Measurements from ENCODE around the gene SGCD. TPM values are rescaled to one million over a fixed set of nuclear protein-coding genes. Genes with fewer than 3 reads are reported as not detected.

Gene SGCD
- total RNA-seq, 2 experiments from 2014 or later: not detected

DNA sequence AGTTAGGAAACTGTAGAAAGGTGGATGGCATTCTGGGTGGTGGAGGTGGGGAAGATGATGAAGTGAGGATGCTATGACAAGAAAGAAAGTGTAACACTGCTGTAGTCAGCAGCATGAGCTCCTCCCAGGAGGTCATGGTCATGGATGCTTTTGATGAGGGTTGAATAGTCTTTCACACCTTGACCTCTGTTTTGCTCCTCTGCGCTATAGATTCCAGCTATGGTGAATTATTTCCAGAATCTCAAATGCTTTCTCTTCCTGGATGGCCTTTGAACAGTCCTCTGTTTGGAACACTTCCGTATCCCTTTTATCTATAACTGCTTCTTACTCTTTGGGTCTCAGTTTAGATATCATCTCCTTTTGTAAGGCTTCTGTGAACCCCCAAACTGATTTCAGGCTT, 357.3 kb downstream of the SGCD start:
- no peak overlapping the region for H3K4me3 Mint-ChIP-seq
- ChIA-PET CTCF (no interaction called here), POLR2A (no interaction called here)
- DNase-seq: no peak
- no peak overlapping the region for H3K27ac Mint-ChIP-seq
- no peak for TF ChIP-seq CTCF (IDR thresholded peaks at IDR 0.05)
- intact Hi-C loops (cut with micrococcal nuclease): no loop called here
- H3K4me1 Mint-ChIP-seq (ENCODE audit: low read depth): no peaks in the 10 kb centered on the region
- H3K36me3 Mint-ChIP-seq (ENCODE audit: low read depth): no peaks in the 10 kb centered on the region
- no peaks in the 10 kb centered on the region for H3K9me3 Mint-ChIP-seq
- ATAC-seq: no peak
- H3K27me3 Mint-ChIP-seq: peaks cover 20% of the 10 kb centered on the region

DNA sequence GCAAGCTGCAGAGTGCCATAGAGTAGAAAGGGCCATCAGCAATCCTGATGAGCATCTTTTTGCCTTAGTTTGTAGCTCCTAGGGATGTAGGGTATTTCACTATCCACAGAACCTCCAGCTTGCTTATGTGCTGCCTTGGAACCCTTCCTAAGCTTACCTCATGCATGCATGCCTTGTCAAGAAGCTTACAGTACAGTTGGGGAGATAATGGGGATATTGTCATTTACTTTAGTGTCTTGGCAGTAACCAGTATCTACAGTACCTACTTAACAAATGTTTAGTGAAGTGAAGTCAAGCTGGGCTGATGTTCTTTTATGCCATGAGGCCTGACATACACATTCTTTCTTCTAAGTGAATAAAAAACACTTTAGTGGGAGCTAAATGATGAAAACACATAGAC, 358.5 kb downstream of the SGCD start:
- intact Hi-C loops (cut with micrococcal nuclease): no loop called here
- no peaks in the 10 kb centered on the region for H3K4me1 Mint-ChIP-seq (ENCODE audit: low read depth)
- H3K27me3 Mint-ChIP-seq: peaks cover 25% of the 10 kb centered on the region

DNA sequence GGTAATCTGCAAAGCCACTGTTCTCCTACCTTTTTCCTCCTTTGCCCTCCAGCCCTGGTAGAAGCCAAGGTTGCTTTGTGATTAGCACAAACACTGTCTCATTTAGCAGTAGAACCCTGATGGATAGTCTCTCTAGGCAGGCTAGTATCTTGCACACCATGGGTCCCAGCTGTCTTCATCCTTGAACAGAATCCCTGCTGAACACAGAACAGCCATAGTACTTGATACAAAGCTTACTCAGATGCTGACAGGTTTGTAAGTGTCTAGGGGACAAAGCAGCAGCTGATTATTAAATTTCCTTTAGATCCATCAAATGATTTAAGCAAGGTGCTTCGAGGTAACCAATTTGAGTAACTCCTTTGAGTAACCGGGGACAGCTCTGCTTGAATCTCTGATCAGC, 359.4 kb downstream of the SGCD start:
- H3K4me1 Mint-ChIP-seq (ENCODE audit: low read depth): no peaks in the 10 kb centered on the region
- no peak for TF ChIP-seq CTCF (IDR thresholded peaks at IDR 0.05)
- ChIA-PET POLR2A (interaction anchor here (1.6 kb wide), 1 partner anchor 11 kb away, joined by 5 read pairs; no protein-coding TSS in a partner anchor), CTCF (interaction anchor here (0.7 kb wide), 1 partner anchor 498 kb away, joined by 3 read pairs; no protein-coding TSS in a partner anchor)
- no peaks in the 10 kb centered on the region for H3K9me3 Mint-ChIP-seq
- DNase-seq: no peak
- peaks cover 27% of the 10 kb centered on the region for H3K27me3 Mint-ChIP-seq
- no peaks in the 10 kb centered on the region for H3K36me3 Mint-ChIP-seq (ENCODE audit: low read depth)
- intact Hi-C loops (cut with micrococcal nuclease): no loop called here
- no peak overlapping the region for H3K4me3 Mint-ChIP-seq
- no peak overlapping the region for H3K27ac Mint-ChIP-seq
- ATAC-seq: no peak

More for the DNA sequence above, 358.5 kb downstream of the SGCD start:
- H3K36me3 Mint-ChIP-seq (ENCODE audit: low read depth): no peaks in the 10 kb centered on the region
- TF ChIP-seq CTCF (IDR thresholded peaks at IDR 0.05): no peak
- H3K9me3 Mint-ChIP-seq: no peaks in the 10 kb centered on the region
- H3K4me3 Mint-ChIP-seq: no peak overlapping the region
- ChIA-PET CTCF (no interaction called here), POLR2A (interaction anchor here (1.0 kb wide), 1 partner anchor 9 kb away, joined by 3 read pairs; no protein-coding TSS in a partner anchor)
- ATAC-seq (no peak), DNase-seq (no peak)
- H3K27ac Mint-ChIP-seq: no peak overlapping the region

- ATAC-seq (no peak), DNase-seq (no peak)
- Mint-ChIP-seq H3K9me3 (no peaks in the 10 kb centered on the region), H3K36me3 (ENCODE audit: low read depth) (no peaks in the 10 kb centered on the region), H3K4me1 (ENCODE audit: low read depth) (no peaks in the 10 kb centered on the region), H3K4me3 (no peak overlapping the region), H3K27me3 (peaks cover 27% of the 10 kb centered on the region), H3K27ac (no peak overlapping the region)
- intact Hi-C loops (cut with micrococcal nuclease): no loop called here
- ChIA-PET CTCF (interaction anchor here (0.7 kb wide), 1 partner anchor 498 kb away, joined by 3 read pairs; no protein-coding TSS in a partner anchor), POLR2A (interaction anchor here (1.6 kb wide), 1 partner anchor 11 kb away, joined by 5 read pairs; no protein-coding TSS in a partner anchor)
- no peak for TF ChIP-seq CTCF (IDR thresholded peaks at IDR 0.05)
These were observed 359.8 kb downstream of the SGCD start for GRCh38 chr5:156686796-156687195.

DNA sequence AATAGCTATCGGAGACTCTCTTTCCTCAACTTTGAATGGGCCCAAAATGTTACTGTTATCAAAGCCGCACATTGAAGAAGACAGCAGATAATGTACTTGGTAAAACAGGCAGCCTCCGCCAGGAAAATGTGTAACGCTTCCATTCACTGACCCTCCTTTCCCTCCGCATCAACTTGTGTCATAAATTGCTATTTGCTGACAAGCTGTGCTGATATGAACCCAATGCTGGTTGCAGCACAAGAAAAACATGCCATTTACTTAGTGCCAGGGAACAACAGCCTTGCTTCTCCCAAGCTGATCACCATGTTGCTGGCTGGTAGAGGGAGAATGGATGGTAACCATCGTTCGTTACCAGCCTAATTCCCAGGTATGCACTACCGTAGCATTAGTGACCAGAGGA, 360.6 kb downstream of the SGCD start:
- H3K27me3 Mint-ChIP-seq: peaks cover 29% of the 10 kb centered on the region
- H3K36me3 Mint-ChIP-seq (ENCODE audit: low read depth): no peaks in the 10 kb centered on the region
- H3K27ac Mint-ChIP-seq: no peak overlapping the region
- DNase-seq (no peak), ATAC-seq (no peak)
- no peak for TF ChIP-seq CTCF (IDR thresholded peaks at IDR 0.05)
- intact Hi-C loops (cut with micrococcal nuclease): no loop called here
- H3K4me1 Mint-ChIP-seq (ENCODE audit: low read depth): no peaks in the 10 kb centered on the region
- no peak overlapping the region for H3K4me3 Mint-ChIP-seq
- POLR2A ChIA-PET: interaction anchor here (1.6 kb wide), 1 partner anchor 10 kb away, joined by 5 read pairs; no protein-coding TSS in a partner anchor
- CTCF ChIA-PET: no interaction called here
- H3K9me3 Mint-ChIP-seq: no peaks in the 10 kb centered on the region

All from activated CD8-positive, alpha-beta T cell treated with anti-CD3 and anti-CD28 coated beads for 36 hours (primary cell).